ENCODE results near the gene MTUS2.

The MTUS2 gene

GRCh38 chr13:29464105-29464679 is 644.1 kb downstream of the MTUS2 start:
- DNase-seq, result no peak

- no peak for DNase-seq
Observed at GRCh38 chr13:29465741-29466293, 645.7 kb downstream of the MTUS2 start.

- no peak for DNase-seq
Observed at GRCh38 chr13:29471551-29471950, 651.4 kb downstream of the MTUS2 start.

- peak; percentile 9 for DNase-seq
Observed at GRCh38 chr13:29472332-29472961, 652.3 kb downstream of the MTUS2 start.

- no peak for DNase-seq
Observed at GRCh38 chr13:29473166-29473565, 653.0 kb downstream of the MTUS2 start.

- no peak for DNase-seq
Observed at GRCh38 chr13:29474991-29475390, 654.9 kb downstream of the MTUS2 start.

- no peak for DNase-seq
Observed at GRCh38 chr13:29476046-29476445, 655.9 kb downstream of the MTUS2 start.

- DNase-seq, result no peak
Observed at GRCh38 chr13:29479716-29480492, 659.8 kb downstream of the MTUS2 start.

GRCh38 chr13:29480893-29481525 is 660.9 kb downstream of the MTUS2 start:
- no peak for DNase-seq

GRCh38 chr13:29481603-29482002 is 661.5 kb downstream of the MTUS2 start:
- DNase-seq, result no peak

- DNase-seq, result no peak
Observed at GRCh38 chr13:29482504-29482903, 662.4 kb downstream of the MTUS2 start.

- no peak for DNase-seq
Observed at GRCh38 chr13:29483211-29483610, 663.1 kb downstream of the MTUS2 start.

- DNase-seq, result no peak
Observed at GRCh38 chr13:29483623-29484022, 663.5 kb downstream of the MTUS2 start.

- no peak for DNase-seq
Observed at GRCh38 chr13:29484236-29484635, 664.1 kb downstream of the MTUS2 start.

GRCh38 chr13:29484796-29485195 is 664.7 kb downstream of the MTUS2 start:
- no peak for DNase-seq

GRCh38 chr13:29486551-29486950 is 666.4 kb downstream of the MTUS2 start:
- no peak for DNase-seq

- DNase-seq, result no peak
Observed at GRCh38 chr13:29487466-29488454, 667.6 kb downstream of the MTUS2 start.

GRCh38 chr13:29489650-29490560 is 669.8 kb downstream of the MTUS2 start:
- DNase-seq, result no peak

- DNase-seq, result no peak
Observed at GRCh38 chr13:29490561-29490885, 670.4 kb downstream of the MTUS2 start.

- no peak for DNase-seq
Observed at GRCh38 chr13:29491248-29491647, 671.1 kb downstream of the MTUS2 start.

GRCh38 chr13:29493796-29494195 is 673.7 kb downstream of the MTUS2 start:
- no peak for DNase-seq

All from activated effector memory CD4-positive, alpha-beta T cell treated with Interleukin-2 at 50 U/mL for 16 hours (primary cell).